ENCODE results near the gene GRB10. TPM values are rescaled to one million over a fixed set of nuclear protein-coding genes. Genes with fewer than 3 reads are reported as not detected.

The GRB10 gene
- total RNA-seq, 5 donors from 2014 or later (not counting 1 experiment from before 2014, with no cell fraction given), result 7.1 to 11.1 (median 10.1) TPM

- Mint-ChIP-seq H3K9me3 (no peaks in the 10 kb centered on the region), H3K4me3 (no peak overlapping the region), H3K36me3 (no peaks in the 10 kb centered on the region), H3K27me3 (peaks cover 0 to 6% of the 10 kb centered on the region in 2 donors), H3K4me1 (no peaks in the 10 kb centered on the region), H3K27ac (no peak overlapping the region)
- DNase-seq (no peak), ATAC-seq (replicated peaks in 1 of 4) (no peak)
- POLR2A ChIA-PET, result no interaction called here
- Histone ChIP-seq H3K4me3 (ENCODE audit: control insufficient read depth in 1 of 2, extremely low read depth in 1 of 2, low read length in 1 of 2) (no peak overlapping the region), H3K36me3 (ENCODE audit: control insufficient read depth in 2 of 2, extremely low read depth in 1 of 2, insufficient read depth in 1 of 2, low read length in 1 of 2) (peaks cover 0 to 2% of the 10 kb centered on the region in 2 donors), H3K9me3 (no peaks in the 10 kb centered on the region), H3K27me3 (replicated peaks in 1 of 2; ENCODE audit: control insufficient read depth in 2 of 2, extremely low read depth in 1 of 2, insufficient read depth in 2 of 2, low read length in 1 of 2) (no peaks in the 10 kb centered on the region), H3K27ac (ENCODE audit: low read length) (no peak overlapping the region), H3K4me1 (ENCODE audit: control insufficient read depth in 1 of 2, extremely low read depth in 1 of 2, insufficient read depth in 2 of 2, low read length in 2 of 2) (no peaks in the 10 kb centered on the region)
- WGBS (ENCODE audit: insufficient coverage), result 86% methylated on average over 10 of the region's 11 CpGs
- CTCF ChIA-PET, result no interaction called here
These were observed 92.1 kb downstream of the GRB10 start for GRCh38 chr7:50690541-50691011.

GRCh38 chr7:50688226-50688590 lies 94.5 kb downstream of the GRB10 start:
- Histone ChIP-seq H3K4me3 (ENCODE audit: control insufficient read depth in 1 of 2, extremely low read depth in 1 of 2, low read length in 1 of 2) (no peak overlapping the region), H3K27me3 (replicated peaks in 1 of 2; ENCODE audit: control insufficient read depth in 2 of 2, extremely low read depth in 1 of 2, insufficient read depth in 2 of 2, low read length in 1 of 2) (no peaks in the 10 kb centered on the region), H3K4me1 (ENCODE audit: control insufficient read depth in 1 of 2, extremely low read depth in 1 of 2, insufficient read depth in 2 of 2, low read length in 2 of 2) (no peaks in the 10 kb centered on the region), H3K36me3 (ENCODE audit: control insufficient read depth in 2 of 2, extremely low read depth in 1 of 2, insufficient read depth in 1 of 2, low read length in 1 of 2) (peaks cover 0 to 2% of the 10 kb centered on the region in 2 donors), H3K9me3 (no peaks in the 10 kb centered on the region), H3K27ac (ENCODE audit: low read length) (no peak overlapping the region)
- CTCF ChIA-PET, result interaction anchor here in 1 of 2 donors (0.6 kb wide), 1 partner anchor 220 kb away, joined by 3 read pairs; no protein-coding TSS in a partner anchor
- Mint-ChIP-seq H3K27ac (no peak overlapping the region), H3K36me3 (no peaks in the 10 kb centered on the region), H3K4me1 (no peaks in the 10 kb centered on the region), H3K4me3 (no peak overlapping the region), H3K27me3 (peaks cover 0 to 6% of the 10 kb centered on the region in 2 donors), H3K9me3 (no peaks in the 10 kb centered on the region)
- no peak for ATAC-seq (replicated peaks in 1 of 4)
- DNase-seq, result no peak
- POLR2A ChIA-PET, result no interaction called here
- no CpG with 5 or more reads among the region's 2 CpGs for WGBS (ENCODE audit: insufficient coverage)

- Mint-ChIP-seq H3K27me3 (peaks cover 0 to 8% of the 10 kb centered on the region in 2 donors), H3K9me3 (no peaks in the 10 kb centered on the region), H3K4me3 (no peak overlapping the region), H3K27ac (no peak overlapping the region), H3K4me1 (no peaks in the 10 kb centered on the region), H3K36me3 (no peaks in the 10 kb centered on the region)
- CTCF ChIA-PET, result interaction anchor here in 1 of 2 donors (0.6 kb wide), 1 partner anchor 220 kb away, joined by 3 read pairs; no protein-coding TSS in a partner anchor
- DNase-seq, result no peak
- ATAC-seq (replicated peaks in 1 of 4), result no peak
- H3K4me1 ChIP-seq (ENCODE audit: control insufficient read depth in 1 of 2, extremely low read depth in 1 of 2, insufficient read depth in 2 of 2, low read length in 2 of 2), result no peaks in the 10 kb centered on the region
- H3K27ac ChIP-seq (ENCODE audit: low read length), result no peak overlapping the region
- H3K9me3 ChIP-seq, result no peaks in the 10 kb centered on the region
- WGBS (ENCODE audit: insufficient coverage), result 100% methylated on average over 2 of the region's 7 CpGs
- no peak overlapping the region for H3K4me3 ChIP-seq (ENCODE audit: control insufficient read depth in 1 of 2, extremely low read depth in 1 of 2, low read length in 1 of 2)
- POLR2A ChIA-PET, result no interaction called here
- H3K27me3 ChIP-seq (replicated peaks in 1 of 2; ENCODE audit: control insufficient read depth in 2 of 2, extremely low read depth in 1 of 2, insufficient read depth in 2 of 2, low read length in 1 of 2), result no peaks in the 10 kb centered on the region
- peaks cover 0 to 2% of the 10 kb centered on the region in 2 donors for H3K36me3 ChIP-seq (ENCODE audit: control insufficient read depth in 2 of 2, extremely low read depth in 1 of 2, insufficient read depth in 1 of 2, low read length in 1 of 2)
These were observed 95.0 kb downstream of the GRB10 start for GRCh38 chr7:50687575-50688225.

GRCh38 chr7:50687096-50687495 lies 95.6 kb downstream of the GRB10 start:
- Mint-ChIP-seq H3K9me3 (no peaks in the 10 kb centered on the region), H3K4me3 (no peak overlapping the region), H3K36me3 (no peaks in the 10 kb centered on the region), H3K4me1 (no peaks in the 10 kb centered on the region), H3K27ac (no peak overlapping the region), H3K27me3 (peaks cover 0 to 11% of the 10 kb centered on the region in 2 donors)
- WGBS (ENCODE audit: insufficient coverage), result 84% methylated on average over 6 of the region's 6 CpGs
- Histone ChIP-seq H3K27ac (ENCODE audit: low read length) (no peak overlapping the region), H3K36me3 (ENCODE audit: control insufficient read depth in 2 of 2, extremely low read depth in 1 of 2, insufficient read depth in 1 of 2, low read length in 1 of 2) (peaks cover 0 to 2% of the 10 kb centered on the region in 2 donors), H3K27me3 (replicated peaks in 1 of 2; ENCODE audit: control insufficient read depth in 2 of 2, extremely low read depth in 1 of 2, insufficient read depth in 2 of 2, low read length in 1 of 2) (no peaks in the 10 kb centered on the region), H3K9me3 (no peaks in the 10 kb centered on the region), H3K4me1 (ENCODE audit: control insufficient read depth in 1 of 2, extremely low read depth in 1 of 2, insufficient read depth in 2 of 2, low read length in 2 of 2) (no peaks in the 10 kb centered on the region), H3K4me3 (ENCODE audit: control insufficient read depth in 1 of 2, extremely low read depth in 1 of 2, low read length in 1 of 2) (no peak overlapping the region)
- POLR2A ChIA-PET, result no interaction called here
- ATAC-seq (replicated peaks in 1 of 4) (no peak), DNase-seq (no peak)
- CTCF ChIA-PET, result no interaction called here

- Mint-ChIP-seq H3K36me3 (no peaks in the 10 kb centered on the region), H3K4me3 (no peak overlapping the region), H3K9me3 (no peaks in the 10 kb centered on the region), H3K27me3 (peaks cover 0 to 13% of the 10 kb centered on the region in 2 donors), H3K27ac (no peak overlapping the region), H3K4me1 (no peaks in the 10 kb centered on the region)
- WGBS (ENCODE audit: insufficient coverage), result 90% methylated on average over 7 of the region's 14 CpGs
- Histone ChIP-seq H3K27ac (ENCODE audit: low read length) (no peak overlapping the region), H3K4me3 (ENCODE audit: control insufficient read depth in 1 of 2, extremely low read depth in 1 of 2, low read length in 1 of 2) (no peak overlapping the region), H3K4me1 (ENCODE audit: control insufficient read depth in 1 of 2, extremely low read depth in 1 of 2, insufficient read depth in 2 of 2, low read length in 2 of 2) (no peaks in the 10 kb centered on the region), H3K9me3 (no peaks in the 10 kb centered on the region), H3K36me3 (ENCODE audit: control insufficient read depth in 2 of 2, extremely low read depth in 1 of 2, insufficient read depth in 1 of 2, low read length in 1 of 2) (peaks cover 0 to 2% of the 10 kb centered on the region in 2 donors), H3K27me3 (replicated peaks in 1 of 2; ENCODE audit: control insufficient read depth in 2 of 2, extremely low read depth in 1 of 2, insufficient read depth in 2 of 2, low read length in 1 of 2) (peaks cover 0 to 6% of the 10 kb centered on the region in 2 experiments)
- no peak for DNase-seq
- ChIA-PET POLR2A (interaction anchor here in 1 of 2 donors (0.6 kb wide), 1 partner anchor 55 kb away, joined by 3 read pairs; no protein-coding TSS in a partner anchor), CTCF (interaction anchor here in 1 of 2 donors (0.6 kb wide), 1 partner anchor 324 kb away, joined by 5 read pairs; no protein-coding TSS in a partner anchor)
- no peak for ATAC-seq (replicated peaks in 1 of 4)
These were observed 97.3 kb downstream of the GRB10 start for GRCh38 chr7:50685135-50686065.

- Mint-ChIP-seq H3K36me3 (no peaks in the 10 kb centered on the region), H3K4me3 (no peak overlapping the region), H3K4me1 (no peaks in the 10 kb centered on the region), H3K9me3 (no peaks in the 10 kb centered on the region), H3K27ac (no peak overlapping the region), H3K27me3 (peaks cover 0 to 13% of the 10 kb centered on the region in 2 donors)
- ATAC-seq (replicated peaks in 1 of 4) (no peak), DNase-seq (no peak)
- POLR2A ChIA-PET, result interaction anchor here in 1 of 2 donors (0.6 kb wide), 1 partner anchor 56 kb away, joined by 3 read pairs; no protein-coding TSS in a partner anchor
- Histone ChIP-seq H3K9me3 (no peaks in the 10 kb centered on the region), H3K27ac (ENCODE audit: low read length) (no peak overlapping the region), H3K4me1 (ENCODE audit: control insufficient read depth in 1 of 2, extremely low read depth in 1 of 2, insufficient read depth in 2 of 2, low read length in 2 of 2) (no peaks in the 10 kb centered on the region), H3K4me3 (ENCODE audit: control insufficient read depth in 1 of 2, extremely low read depth in 1 of 2, low read length in 1 of 2) (no peak overlapping the region), H3K36me3 (ENCODE audit: control insufficient read depth in 2 of 2, extremely low read depth in 1 of 2, insufficient read depth in 1 of 2, low read length in 1 of 2) (peaks cover 0 to 2% of the 10 kb centered on the region in 2 donors), H3K27me3 (replicated peaks in 1 of 2; ENCODE audit: control insufficient read depth in 2 of 2, extremely low read depth in 1 of 2, insufficient read depth in 2 of 2, low read length in 1 of 2) (peaks cover 0 to 6% of the 10 kb centered on the region in 2 experiments)
- CTCF ChIA-PET, result interaction anchor here in 1 of 2 donors (0.6 kb wide), 1 partner anchor 325 kb away, joined by 5 read pairs; no protein-coding TSS in a partner anchor
- WGBS (ENCODE audit: insufficient coverage), result 78% methylated on average over 2 of the region's 4 CpGs
These were observed 98.0 kb downstream of the GRB10 start for GRCh38 chr7:50684713-50685075.
